ENCODE data around the gene TMEM236.

DNA sequence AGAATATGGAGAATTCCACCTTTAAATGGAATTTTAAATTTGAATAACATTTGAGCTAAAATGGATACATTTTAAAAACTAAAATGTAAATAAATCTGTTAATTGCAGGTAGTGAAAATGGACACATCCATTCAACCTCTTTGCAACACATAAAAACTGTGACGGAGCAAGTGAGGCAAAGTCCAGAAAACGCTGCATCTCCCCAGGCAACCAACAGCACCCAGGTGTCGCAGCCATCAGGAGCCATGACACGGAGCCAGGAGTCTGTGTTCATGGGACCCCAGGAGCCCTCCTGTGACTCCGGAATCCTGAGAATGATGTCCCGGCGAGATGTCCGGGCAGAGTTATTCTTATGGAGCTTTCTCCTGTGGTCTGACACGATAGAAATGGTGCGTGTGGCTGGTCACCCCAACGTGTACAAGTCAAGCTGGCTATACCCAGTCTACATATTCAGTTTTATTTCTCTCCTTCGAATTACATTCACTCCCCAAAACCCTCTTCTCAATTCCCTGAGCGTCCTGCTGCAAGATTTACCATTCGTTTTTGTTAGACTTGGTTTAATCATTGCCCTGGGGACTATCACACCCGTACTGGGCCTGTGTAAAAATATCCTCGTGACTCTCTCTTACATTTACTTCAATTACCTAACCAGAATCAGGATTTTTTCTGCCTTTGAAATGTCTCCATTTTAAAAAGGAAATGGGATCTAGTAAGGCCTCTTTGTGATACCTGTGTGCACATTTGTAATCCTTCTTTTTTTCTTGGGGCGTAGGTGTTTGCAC lies 44.0 kb downstream of the TMEM236 start:
- TF ChIP-seq, protein P1, sequence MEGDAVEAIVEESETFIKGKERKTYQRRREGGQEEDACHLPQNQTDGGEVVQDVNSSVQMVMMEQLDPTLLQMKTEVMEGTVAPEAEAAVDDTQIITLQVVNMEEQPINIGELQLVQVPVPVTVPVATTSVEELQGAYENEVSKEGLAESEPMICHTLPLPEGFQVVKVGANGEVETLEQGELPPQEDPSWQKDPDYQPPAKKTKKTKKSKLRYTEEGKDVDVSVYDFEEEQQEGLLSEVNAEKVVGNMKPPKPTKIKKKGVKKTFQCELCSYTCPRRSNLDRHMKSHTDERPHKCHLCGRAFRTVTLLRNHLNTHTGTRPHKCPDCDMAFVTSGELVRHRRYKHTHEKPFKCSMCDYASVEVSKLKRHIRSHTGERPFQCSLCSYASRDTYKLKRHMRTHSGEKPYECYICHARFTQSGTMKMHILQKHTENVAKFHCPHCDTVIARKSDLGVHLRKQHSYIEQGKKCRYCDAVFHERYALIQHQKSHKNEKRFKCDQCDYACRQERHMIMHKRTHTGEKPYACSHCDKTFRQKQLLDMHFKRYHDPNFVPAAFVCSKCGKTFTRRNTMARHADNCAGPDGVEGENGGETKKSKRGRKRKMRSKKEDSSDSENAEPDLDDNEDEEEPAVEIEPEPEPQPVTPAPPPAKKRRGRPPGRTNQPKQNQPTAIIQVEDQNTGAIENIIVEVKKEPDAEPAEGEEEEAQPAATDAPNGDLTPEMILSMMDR (conservative IDR thresholded peaks at IDR 0.05; ENCODE audit: low read depth, low read length): no peak
- no peak for TF ChIP-seq NFE2L2 (IDR thresholded peaks at IDR 0.05; ENCODE audit: low read depth, low read length)
- TF ChIP-seq BHLHE40 (IDR thresholded peaks at IDR 0.05; ENCODE audit: low read depth, low read length): no peak
- no peak for TF ChIP-seq MAZ (IDR thresholded peaks at IDR 0.05; ENCODE audit: borderline replicate concordance, low read depth, low read length)
